WTC11 (cell line): ENCODE data around the gene HEXD. TPM values are rescaled to one million over a fixed set of nuclear protein-coding genes. Genes with fewer than 3 reads are reported as not detected.

ENCODE experiments used
- ATAC-seq: fragments of 200-7000 bp; cut with Tn5 transposase; 2 replicates; pipeline ENCODE4 v1.10.0; 2021; ENCODE audit warnings: mild to moderate bottlenecking, moderate library complexity
- CTCF ChIA-PET: fragments of 300-600 bp; sonication (Branson Sonifier 250); formaldehyde crosslinking; loops from one replicate; lab custom pipeline; 2021; ENCODE audit warnings: antibody characterized with exemption; lab: Charles Lee
- POLR2A ChIA-PET: fragments of 350-600 bp; sonication (Branson Sonifier 250); formaldehyde crosslinking; loops from one replicate; lab custom pipeline; 2021; ENCODE audit warnings: antibody characterized with exemption; lab: Charles Lee
- DNase-seq: peaks from one replicate; pipeline ENCODE4 v3.0.0; 2021; ENCODE audit warnings: low spot score
- H3K27ac Mint-ChIP-seq: 2 replicates; pipeline ENCODE4 v1.8.0; 2021; ENCODE audit warnings: mixed read lengths
- H3K27me3 Mint-ChIP-seq: 2 replicates; pipeline ENCODE4 v1.8.0; 2021; ENCODE audit warnings: low read depth, mild to moderate bottlenecking, moderate library complexity, mixed read lengths
- H3K36me3 Mint-ChIP-seq: 2 replicates; pipeline ENCODE4 v1.8.0; 2021; ENCODE audit warnings: mixed read lengths
- H3K4me1 Mint-ChIP-seq: 2 replicates; pipeline ENCODE4 v1.8.0; 2022; ENCODE audit warnings: mixed read lengths
- H3K4me3 Mint-ChIP-seq: 2 replicates; pipeline ENCODE4 v1.8.0; 2021; ENCODE audit warnings: mild to moderate bottlenecking, moderate library complexity, mixed read lengths
- H3K9me3 Mint-ChIP-seq: 2 replicates; pipeline ENCODE4 v1.8.0; 2021; ENCODE audit warnings: mixed read lengths
- AR ChIP-seq: fragments of 250-450 bp; sonication (Bioruptor Pico); IDR thresholded peaks from 2 replicates; pipeline ENCODE4 v1.9.0; 2021; ENCODE audit warnings: mild to moderate bottlenecking
- E2F4 ChIP-seq: sonication (generic); formaldehyde crosslinking; IDR thresholded peaks from 2 replicates; pipeline ENCODE4 v1.8.1; 2022; ENCODE audit warnings: low read depth, mild to moderate bottlenecking, moderate library complexity, missing genetic modification reagents, borderline replicate concordance
- EMX1 ChIP-seq: fragments of 250-450 bp; sonication (Bioruptor Pico); IDR thresholded peaks from 2 replicates; pipeline ENCODE4 v1.8.0; 2021; ENCODE audit warnings: mild to moderate bottlenecking
- ETV6 ChIP-seq: sonication (generic); formaldehyde crosslinking; IDR thresholded peaks from 2 replicates; pipeline ENCODE4 v1.8.1; 2022; ENCODE audit warnings: mild to moderate bottlenecking, missing genetic modification reagents
- FOXJ3 ChIP-seq: sonication (generic); formaldehyde crosslinking; IDR thresholded peaks from 2 replicates; pipeline ENCODE4 v1.9.0; 2021; ENCODE audit warnings: missing genetic modification reagents, mild to moderate bottlenecking, borderline replicate concordance
- GRHL2 ChIP-seq: fragments of 250-450 bp; sonication (Bioruptor Pico); IDR thresholded peaks from 2 replicates; pipeline ENCODE4 v1.8.0; 2022; ENCODE audit warnings: mild to moderate bottlenecking, moderate library complexity; ENCODE audit not compliant: insufficient replicate concordance, severe bottlenecking
- MAX ChIP-seq: sonication (generic); formaldehyde crosslinking; IDR thresholded peaks from 2 replicates; pipeline ENCODE4 v1.8.0; 2022; ENCODE audit warnings: mild to moderate bottlenecking, missing genetic modification reagents
- NFE2L1 ChIP-seq: sonication (generic); formaldehyde crosslinking; IDR thresholded peaks from 2 replicates; pipeline ENCODE4 v1.8.1; 2023; ENCODE audit warnings: missing genetic modification reagents
- NR2C2 ChIP-seq: sonication (generic); formaldehyde crosslinking; IDR thresholded peaks from 2 replicates; pipeline ENCODE4 v1.8.0; 2022; ENCODE audit warnings: mild to moderate bottlenecking, missing genetic modification reagents
- SOX15 ChIP-seq: fragments of 250-450 bp; sonication (Bioruptor Pico); IDR thresholded peaks from 2 replicates; pipeline ENCODE4 v1.9.0; 2021; ENCODE audit warnings: mild to moderate bottlenecking
- TEAD4 ChIP-seq: sonication (generic); formaldehyde crosslinking; IDR thresholded peaks from 2 replicates; pipeline ENCODE4 v1.8.0; 2022; ENCODE audit warnings: mild to moderate bottlenecking, missing genetic modification reagents
- TP53 ChIP-seq: sonication (generic); formaldehyde crosslinking; IDR thresholded peaks from 2 replicates; pipeline ENCODE4 v1.8.1; 2023; ENCODE audit warnings: mild to moderate bottlenecking, missing genetic modification reagents
- ZBTB21 ChIP-seq: sonication (generic); formaldehyde crosslinking; IDR thresholded peaks from 2 replicates; pipeline ENCODE4 v1.8.1; 2023; ENCODE audit warnings: mild to moderate bottlenecking, missing genetic modification reagents, borderline replicate concordance
- ZMAT4 ChIP-seq: fragments of 250-450 bp; sonication (Bioruptor Pico); IDR thresholded peaks from 2 replicates; pipeline ENCODE4 v1.9.0; 2021; ENCODE audit warnings: mild to moderate bottlenecking
- ZNF138 ChIP-seq: sonication (generic); formaldehyde crosslinking; conservative IDR thresholded peaks from 2 replicates; pipeline ENCODE4 v1.8.1; 2022; ENCODE audit warnings: mild to moderate bottlenecking, moderate library complexity, missing genetic modification reagents
- ZNF219 ChIP-seq: sonication (generic); formaldehyde crosslinking; IDR thresholded peaks from 2 replicates; pipeline ENCODE4 v1.8.0; 2023; ENCODE audit warnings: missing genetic modification reagents, mild to moderate bottlenecking, borderline replicate concordance
- ZNF423 ChIP-seq: fragments of 250-450 bp; sonication (Bioruptor Pico); IDR thresholded peaks from 2 replicates; pipeline ENCODE4 v2.1.2; 2022; ENCODE audit warnings: mild to moderate bottlenecking, moderate library complexity
- ZNF671 ChIP-seq: fragments of 250-450 bp; sonication (Bioruptor Pico); IDR thresholded peaks from 2 replicates; pipeline ENCODE4 v1.8.0; 2021; ENCODE audit warnings: mild to moderate bottlenecking
- total RNA-seq: library from RNA; stranded (reverse); gene quantifications from 3 replicates; pipeline ENCODE4 v1.2.3, GENCODE V29; 2021
- TF ChIP-seq, protein P1 (sequence below): sonication (generic); formaldehyde crosslinking; IDR thresholded peaks from 2 replicates; pipeline ENCODE4 v1.8.1; 2022; ENCODE audit warnings: missing genetic modification reagents, borderline replicate concordance
- TF ChIP-seq, protein P2 (sequence below): fragments of 200-600 bp; IDR thresholded peaks from 2 replicates; pipeline ENCODE4 v1.8.0; 2022; ENCODE audit warnings: antibody characterized with exemption
- TF ChIP-seq, protein P3 (sequence below): sonication (generic); formaldehyde crosslinking; IDR thresholded peaks from 2 replicates; pipeline ENCODE4 v1.8.1; 2022; ENCODE audit warnings: mild to moderate bottlenecking, moderate library complexity, missing genetic modification reagents
- TF ChIP-seq, protein P4 (sequence below): fragments of 250-450 bp; sonication (Bioruptor Pico); IDR thresholded peaks from 2 replicates; pipeline ENCODE4 v1.9.0; 2021; ENCODE audit warnings: mild to moderate bottlenecking, borderline replicate concordance
- TF ChIP-seq, protein P5 (sequence below): sonication (generic); formaldehyde crosslinking; IDR thresholded peaks from 2 replicates; pipeline ENCODE4 v1.8.1; 2022; ENCODE audit warnings: mild to moderate bottlenecking, missing genetic modification reagents, moderate library complexity, borderline replicate concordance

The HEXD gene
- total RNA-seq, 1 experiment from 2014 or later = 36.0 TPM

DNA sequence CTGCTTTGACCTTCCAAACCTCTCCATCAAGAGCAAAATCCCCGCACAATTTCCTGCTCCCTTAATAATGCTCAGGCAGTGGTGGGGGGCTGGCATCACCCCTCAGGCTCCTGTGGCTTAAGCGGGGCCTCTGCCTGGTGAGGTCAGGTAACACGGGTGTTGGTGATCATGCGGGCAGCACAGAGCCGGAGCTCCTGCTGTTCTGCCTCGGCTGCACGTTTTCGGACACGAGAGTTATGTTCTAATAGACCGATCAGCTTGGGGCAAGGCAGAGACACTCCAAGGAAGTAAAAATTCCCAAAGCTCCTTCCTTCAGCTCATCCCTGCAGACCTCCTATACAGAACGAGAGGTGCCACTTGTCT lies 46.4 kb downstream of the HEXD start (continued):
- TF ChIP-seq TEAD4 (CRISPR knock-in tag) (no peak), ZNF138 (CRISPR knock-in tag) (no peak), ZNF423 (CRISPR knock-in tag) (no peak), ZNF671 (CRISPR knock-in tag) (no peak), EMX1 (no peak), ZNF219 (CRISPR knock-in tag) (no peak), ZBTB21 (no peak), TP53 (CRISPR knock-in tag) (no peak), GRHL2 (no peak), NR2C2 (CRISPR knock-in tag) (no peak)
- TF ChIP-seq, protein P1, sequence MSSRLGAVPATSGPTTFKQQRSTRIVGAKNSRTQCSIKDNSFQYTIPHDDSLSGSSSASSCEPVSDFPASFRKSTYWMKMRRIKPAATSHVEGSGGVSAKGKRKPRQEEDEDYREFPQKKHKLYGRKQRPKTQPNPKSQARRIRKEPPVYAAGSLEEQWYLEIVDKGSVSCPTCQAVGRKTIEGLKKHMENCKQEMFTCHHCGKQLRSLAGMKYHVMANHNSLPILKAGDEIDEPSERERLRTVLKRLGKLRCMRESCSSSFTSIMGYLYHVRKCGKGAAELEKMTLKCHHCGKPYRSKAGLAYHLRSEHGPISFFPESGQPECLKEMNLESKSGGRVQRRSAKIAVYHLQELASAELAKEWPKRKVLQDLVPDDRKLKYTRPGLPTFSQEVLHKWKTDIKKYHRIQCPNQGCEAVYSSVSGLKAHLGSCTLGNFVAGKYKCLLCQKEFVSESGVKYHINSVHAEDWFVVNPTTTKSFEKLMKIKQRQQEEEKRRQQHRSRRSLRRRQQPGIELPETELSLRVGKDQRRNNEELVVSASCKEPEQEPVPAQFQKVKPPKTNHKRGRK (CRISPR knock-in tag) = no peak
- TF ChIP-seq, protein P2, sequence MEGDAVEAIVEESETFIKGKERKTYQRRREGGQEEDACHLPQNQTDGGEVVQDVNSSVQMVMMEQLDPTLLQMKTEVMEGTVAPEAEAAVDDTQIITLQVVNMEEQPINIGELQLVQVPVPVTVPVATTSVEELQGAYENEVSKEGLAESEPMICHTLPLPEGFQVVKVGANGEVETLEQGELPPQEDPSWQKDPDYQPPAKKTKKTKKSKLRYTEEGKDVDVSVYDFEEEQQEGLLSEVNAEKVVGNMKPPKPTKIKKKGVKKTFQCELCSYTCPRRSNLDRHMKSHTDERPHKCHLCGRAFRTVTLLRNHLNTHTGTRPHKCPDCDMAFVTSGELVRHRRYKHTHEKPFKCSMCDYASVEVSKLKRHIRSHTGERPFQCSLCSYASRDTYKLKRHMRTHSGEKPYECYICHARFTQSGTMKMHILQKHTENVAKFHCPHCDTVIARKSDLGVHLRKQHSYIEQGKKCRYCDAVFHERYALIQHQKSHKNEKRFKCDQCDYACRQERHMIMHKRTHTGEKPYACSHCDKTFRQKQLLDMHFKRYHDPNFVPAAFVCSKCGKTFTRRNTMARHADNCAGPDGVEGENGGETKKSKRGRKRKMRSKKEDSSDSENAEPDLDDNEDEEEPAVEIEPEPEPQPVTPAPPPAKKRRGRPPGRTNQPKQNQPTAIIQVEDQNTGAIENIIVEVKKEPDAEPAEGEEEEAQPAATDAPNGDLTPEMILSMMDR = no peak

GRCh38 chr17:82465023-82465603 lies 47.0 kb downstream of the HEXD start:
- Mint-ChIP-seq H3K27me3 (no peaks in the 10 kb centered on the region), H3K9me3 (peaks cover 2% of the 10 kb centered on the region), H3K36me3 (peaks cover 65% of the 10 kb centered on the region), H3K4me1 (no peaks in the 10 kb centered on the region), H3K4me3 (no peak overlapping the region), H3K27ac (no peak overlapping the region)
- ChIA-PET CTCF (no interaction called here), POLR2A (no interaction called here)
- no peak for DNase-seq
- ATAC-seq = no peak
- TF ChIP-seq ZMAT4 (no peak), ZBTB21 (no peak), ZNF423 (CRISPR knock-in tag) (no peak), NFE2L1 (CRISPR knock-in tag) (no peak), SOX15 (CRISPR knock-in tag) (no peak), E2F4 (CRISPR knock-in tag) (no peak), MAX (CRISPR knock-in tag) (no peak), AR (CRISPR knock-in tag) (no peak), FOXJ3 (CRISPR knock-in tag) (no peak), ETV6 (CRISPR knock-in tag) (no peak)
- TF ChIP-seq, protein P3, sequence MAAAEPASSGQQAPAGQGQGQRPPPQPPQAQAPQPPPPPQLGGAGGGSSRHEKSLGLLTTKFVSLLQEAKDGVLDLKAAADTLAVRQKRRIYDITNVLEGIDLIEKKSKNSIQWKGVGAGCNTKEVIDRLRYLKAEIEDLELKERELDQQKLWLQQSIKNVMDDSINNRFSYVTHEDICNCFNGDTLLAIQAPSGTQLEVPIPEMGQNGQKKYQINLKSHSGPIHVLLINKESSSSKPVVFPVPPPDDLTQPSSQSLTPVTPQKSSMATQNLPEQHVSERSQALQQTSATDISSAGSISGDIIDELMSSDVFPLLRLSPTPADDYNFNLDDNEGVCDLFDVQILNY (CRISPR knock-in tag) = no peak
- TF ChIP-seq, protein P4, sequence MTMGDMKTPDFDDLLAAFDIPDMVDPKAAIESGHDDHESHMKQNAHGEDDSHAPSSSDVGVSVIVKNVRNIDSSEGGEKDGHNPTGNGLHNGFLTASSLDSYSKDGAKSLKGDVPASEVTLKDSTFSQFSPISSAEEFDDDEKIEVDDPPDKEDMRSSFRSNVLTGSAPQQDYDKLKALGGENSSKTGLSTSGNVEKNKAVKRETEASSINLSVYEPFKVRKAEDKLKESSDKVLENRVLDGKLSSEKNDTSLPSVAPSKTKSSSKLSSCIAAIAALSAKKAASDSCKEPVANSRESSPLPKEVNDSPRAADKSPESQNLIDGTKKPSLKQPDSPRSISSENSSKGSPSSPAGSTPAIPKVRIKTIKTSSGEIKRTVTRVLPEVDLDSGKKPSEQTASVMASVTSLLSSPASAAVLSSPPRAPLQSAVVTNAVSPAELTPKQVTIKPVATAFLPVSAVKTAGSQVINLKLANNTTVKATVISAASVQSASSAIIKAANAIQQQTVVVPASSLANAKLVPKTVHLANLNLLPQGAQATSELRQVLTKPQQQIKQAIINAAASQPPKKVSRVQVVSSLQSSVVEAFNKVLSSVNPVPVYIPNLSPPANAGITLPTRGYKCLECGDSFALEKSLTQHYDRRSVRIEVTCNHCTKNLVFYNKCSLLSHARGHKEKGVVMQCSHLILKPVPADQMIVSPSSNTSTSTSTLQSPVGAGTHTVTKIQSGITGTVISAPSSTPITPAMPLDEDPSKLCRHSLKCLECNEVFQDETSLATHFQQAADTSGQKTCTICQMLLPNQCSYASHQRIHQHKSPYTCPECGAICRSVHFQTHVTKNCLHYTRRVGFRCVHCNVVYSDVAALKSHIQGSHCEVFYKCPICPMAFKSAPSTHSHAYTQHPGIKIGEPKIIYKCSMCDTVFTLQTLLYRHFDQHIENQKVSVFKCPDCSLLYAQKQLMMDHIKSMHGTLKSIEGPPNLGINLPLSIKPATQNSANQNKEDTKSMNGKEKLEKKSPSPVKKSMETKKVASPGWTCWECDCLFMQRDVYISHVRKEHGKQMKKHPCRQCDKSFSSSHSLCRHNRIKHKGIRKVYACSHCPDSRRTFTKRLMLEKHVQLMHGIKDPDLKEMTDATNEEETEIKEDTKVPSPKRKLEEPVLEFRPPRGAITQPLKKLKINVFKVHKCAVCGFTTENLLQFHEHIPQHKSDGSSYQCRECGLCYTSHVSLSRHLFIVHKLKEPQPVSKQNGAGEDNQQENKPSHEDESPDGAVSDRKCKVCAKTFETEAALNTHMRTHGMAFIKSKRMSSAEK (CRISPR knock-in tag) = no peak
- TF ChIP-seq, protein P5, sequence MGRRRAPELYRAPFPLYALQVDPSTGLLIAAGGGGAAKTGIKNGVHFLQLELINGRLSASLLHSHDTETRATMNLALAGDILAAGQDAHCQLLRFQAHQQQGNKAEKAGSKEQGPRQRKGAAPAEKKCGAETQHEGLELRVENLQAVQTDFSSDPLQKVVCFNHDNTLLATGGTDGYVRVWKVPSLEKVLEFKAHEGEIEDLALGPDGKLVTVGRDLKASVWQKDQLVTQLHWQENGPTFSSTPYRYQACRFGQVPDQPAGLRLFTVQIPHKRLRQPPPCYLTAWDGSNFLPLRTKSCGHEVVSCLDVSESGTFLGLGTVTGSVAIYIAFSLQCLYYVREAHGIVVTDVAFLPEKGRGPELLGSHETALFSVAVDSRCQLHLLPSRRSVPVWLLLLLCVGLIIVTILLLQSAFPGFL (CRISPR knock-in tag) = no peak
